Neural cell (in vitro differentiated cells): Measurements from ENCODE around the gene RAB21. TPM values are rescaled to one million over a fixed set of nuclear protein-coding genes. Genes with fewer than 3 reads are reported as not detected.

ENCODE experiments used
- H2AFZ ChIP-seq: fragments of 200-600, 300-800 bp; sonication (generic), shearing (Covaris generic); 2 replicates; pipeline ENCODE4 v1.6.0; 2014; ENCODE audit warnings: low read depth, mild to moderate bottlenecking, antibody characterized with exemption, low read length, moderate library complexity
- H3F3A ChIP-seq: fragments of 200-600 bp; shearing (Covaris generic); 2 replicates; pipeline ENCODE4 v1.6.1; 2016; ENCODE audit warnings: mild to moderate bottlenecking, moderate library complexity, mixed read lengths, antibody characterized with exemption, low read length; ENCODE audit not compliant: insufficient read depth, poor library complexity, severe bottlenecking
- H3K27ac ChIP-seq: fragments of 200-600, 300-800 bp; sonication (generic), shearing (Covaris generic); 2 replicates; pipeline ENCODE4 v1.5.1; 2014; ENCODE audit warnings: mild to moderate bottlenecking, low read length, moderate library complexity
- H3K27me3 ChIP-seq: fragments of 300-800, 200-600 bp; sonication (generic), shearing (Covaris generic); 2 replicates; pipeline ENCODE4 v1.6.0; 2014; ENCODE audit warnings: mild to moderate bottlenecking, low read depth, low read length, moderate library complexity; ENCODE audit not compliant: insufficient read depth
- H3K36me3 ChIP-seq: fragments of 300-800, 200-600 bp; sonication (generic), shearing (Covaris generic); 2 replicates; pipeline ENCODE4 v1.5.1; 2014; ENCODE audit warnings: mild to moderate bottlenecking, antibody characterized with exemption, low read length, moderate library complexity; ENCODE audit not compliant: insufficient read depth
- H3K4me2 ChIP-seq: fragments of 300-800, 200-600 bp; sonication (generic), shearing (Covaris generic); 2 replicates; pipeline ENCODE4 v1.6.0; 2014; ENCODE audit warnings: mild to moderate bottlenecking, low read length
- H3K4me3 ChIP-seq: fragments of 300-800, 200-600 bp; sonication (generic), shearing (Covaris generic); 2 replicates; pipeline ENCODE4 v1.5.1; 2014; ENCODE audit warnings: mild to moderate bottlenecking, low read length, moderate library complexity
- H3K79me2 ChIP-seq: fragments of 200-600 bp; shearing (Covaris generic); replicated peaks from 2 replicates; pipeline ENCODE4 v1.6.0; 2014; ENCODE audit warnings: mild to moderate bottlenecking, low read length, moderate library complexity; ENCODE audit not compliant: insufficient read depth
- H3K9ac ChIP-seq: fragments of 300-800, 200-600 bp; sonication (generic), shearing (Covaris generic); 2 replicates; pipeline ENCODE4 v1.6.1; 2016; ENCODE audit warnings: mild to moderate bottlenecking, low read length, mixed read lengths
- H3K9me2 ChIP-seq: fragments of 200-600 bp; shearing (Covaris generic); 2 replicates; pipeline ENCODE4 v1.6.1; 2016; ENCODE audit warnings: mild to moderate bottlenecking, low read length, mixed read lengths; ENCODE audit not compliant: insufficient read depth
- H3K9me3 ChIP-seq: fragments of 200-600, 300-800 bp; sonication (generic), shearing (Covaris generic); 2 replicates; pipeline ENCODE4 v1.6.1; 2016; ENCODE audit warnings: mild to moderate bottlenecking, mixed run types, low read length, moderate library complexity, mixed read lengths
- H4K20me1 ChIP-seq: fragments of 200-600 bp; shearing (Covaris generic); 2 replicates; pipeline ENCODE4 v1.6.1; 2016; ENCODE audit warnings: mild to moderate bottlenecking, mixed run types; ENCODE audit not compliant: insufficient read depth
- EP300 ChIP-seq: fragments of 450-650 bp; conservative IDR thresholded peaks from 2 replicates; pipeline ENCODE4 v1.6.1; 2014; ENCODE audit warnings: antibody characterized with exemption, mild to moderate bottlenecking, moderate library complexity; ENCODE audit not compliant: poor library complexity, severe bottlenecking
- EZH2 ChIP-seq: fragments of 200-600, 300-800 bp; shearing (Covaris generic), sonication (generic); IDR thresholded peaks from 2 replicates; pipeline ENCODE4 v1.6.1; 2014; ENCODE audit warnings: antibody characterized with exemption, low read length, borderline replicate concordance, mild to moderate bottlenecking; ENCODE audit not compliant: insufficient read depth, poor library complexity, severe bottlenecking
- MXI1 ChIP-seq: fragments of 450-650 bp; conservative IDR thresholded peaks from 2 replicates; pipeline ENCODE4 v1.6.1; 2014; ENCODE audit warnings: antibody characterized with exemption, mild to moderate bottlenecking; ENCODE audit not compliant: poor library complexity, severe bottlenecking
- POLR2AphosphoS5 ChIP-seq: IDR thresholded peaks from 2 replicates; pipeline ENCODE4 v1.6.1; 2012
- RAD21 ChIP-seq: fragments of 450-650 bp; conservative IDR thresholded peaks from 2 replicates; pipeline ENCODE4 v1.6.1; 2014; ENCODE audit warnings: antibody characterized with exemption, mild to moderate bottlenecking, moderate library complexity
- REST ChIP-seq: IDR thresholded peaks from 2 replicates; pipeline ENCODE4 v1.6.1; 2012; ENCODE audit warnings: borderline replicate concordance
- SMC3 ChIP-seq: fragments of 450-650 bp; conservative IDR thresholded peaks from 2 replicates; pipeline ENCODE4 v1.6.1; 2014; ENCODE audit warnings: antibody characterized with exemption, mild to moderate bottlenecking, moderate library complexity; ENCODE audit not compliant: poor library complexity
- TAF1 ChIP-seq: IDR thresholded peaks from 2 replicates; pipeline ENCODE4 v1.6.1; 2012; ENCODE audit warnings: low read depth
- polyA plus RNA-seq: library from polyadenylated mRNA; depleted of rRNA; stranded (reverse); fragments of >200 nt; gene quantifications from 2 replicates; pipeline ENCODE4 v1.2.3, GENCODE V29; 2014
- TF ChIP-seq, protein P1 (sequence below): fragments of 450-650 bp; IDR thresholded peaks from 2 replicates; pipeline ENCODE4 v1.5.1; 2014; ENCODE audit warnings: antibody characterized with exemption, mild to moderate bottlenecking, moderate library complexity; ENCODE audit not compliant: poor library complexity, severe bottlenecking

Gene RAB21
- polyA plus RNA-seq, 1 donor from 2014 or later, result 26.3 TPM

DNA sequence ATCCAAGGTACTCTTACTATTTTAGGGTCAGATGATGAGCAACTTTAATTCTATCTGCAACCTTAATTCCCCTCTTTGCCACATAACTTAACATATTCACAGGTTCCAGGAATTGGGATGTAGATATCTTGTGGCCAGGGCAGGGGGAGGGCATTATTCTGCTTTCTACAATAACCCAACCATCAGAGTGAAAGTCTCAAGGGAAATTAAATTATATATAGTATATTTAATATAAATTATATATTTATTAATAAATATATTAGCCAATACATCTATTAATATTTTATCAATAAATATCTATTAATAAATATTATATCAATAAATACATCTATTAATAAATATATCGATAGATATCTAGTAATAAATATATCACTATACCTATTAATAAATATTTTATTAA, 11.7 kb upstream of the RAB21 start:
- Histone ChIP-seq H3K27me3 (no peaks in the 10 kb centered on the region), H3K27ac (no peak overlapping the region), H3K79me2 (no peaks in the 10 kb centered on the region), H3K9me3 (no peaks in the 10 kb centered on the region), H3K9me2 (no peaks in the 10 kb centered on the region), H3K36me3 (no peaks in the 10 kb centered on the region), H3K4me2 (no peak overlapping the region), H3F3A (no peaks in the 10 kb centered on the region), H4K20me1 (no peaks in the 10 kb centered on the region), H3K4me3 (no peak overlapping the region), H2AFZ (no peak overlapping the region), H3K9ac (no peak overlapping the region)
- TF ChIP-seq REST (no peak), EP300 (no peak), POLR2AphosphoS5 (no peak), RAD21 (no peak)
- TF ChIP-seq, protein P1, sequence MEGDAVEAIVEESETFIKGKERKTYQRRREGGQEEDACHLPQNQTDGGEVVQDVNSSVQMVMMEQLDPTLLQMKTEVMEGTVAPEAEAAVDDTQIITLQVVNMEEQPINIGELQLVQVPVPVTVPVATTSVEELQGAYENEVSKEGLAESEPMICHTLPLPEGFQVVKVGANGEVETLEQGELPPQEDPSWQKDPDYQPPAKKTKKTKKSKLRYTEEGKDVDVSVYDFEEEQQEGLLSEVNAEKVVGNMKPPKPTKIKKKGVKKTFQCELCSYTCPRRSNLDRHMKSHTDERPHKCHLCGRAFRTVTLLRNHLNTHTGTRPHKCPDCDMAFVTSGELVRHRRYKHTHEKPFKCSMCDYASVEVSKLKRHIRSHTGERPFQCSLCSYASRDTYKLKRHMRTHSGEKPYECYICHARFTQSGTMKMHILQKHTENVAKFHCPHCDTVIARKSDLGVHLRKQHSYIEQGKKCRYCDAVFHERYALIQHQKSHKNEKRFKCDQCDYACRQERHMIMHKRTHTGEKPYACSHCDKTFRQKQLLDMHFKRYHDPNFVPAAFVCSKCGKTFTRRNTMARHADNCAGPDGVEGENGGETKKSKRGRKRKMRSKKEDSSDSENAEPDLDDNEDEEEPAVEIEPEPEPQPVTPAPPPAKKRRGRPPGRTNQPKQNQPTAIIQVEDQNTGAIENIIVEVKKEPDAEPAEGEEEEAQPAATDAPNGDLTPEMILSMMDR, result no peak

GRCh38 chr12:71744522-71745300, 10.0 kb upstream of the RAB21 start:
- Histone ChIP-seq H3K36me3 (no peaks in the 10 kb centered on the region), H3K27me3 (no peaks in the 10 kb centered on the region), H3K27ac (no peak overlapping the region), H4K20me1 (no peaks in the 10 kb centered on the region), H3K4me2 (no peak overlapping the region), H3K9me2 (no peaks in the 10 kb centered on the region), H3K9me3 (no peaks in the 10 kb centered on the region), H3F3A (no peaks in the 10 kb centered on the region), H3K79me2 (no peaks in the 10 kb centered on the region), H3K4me3 (no peak overlapping the region), H3K9ac (no peak overlapping the region), H2AFZ (no peak overlapping the region)
- TF ChIP-seq, protein P1, result no peak
- no peak for TF ChIP-seq MXI1
- TF ChIP-seq SMC3, result no peak
- TF ChIP-seq EP300, result no peak
- no peak for TF ChIP-seq TAF1
- no peak for TF ChIP-seq EZH2
- no peak for TF ChIP-seq RAD21
- TF ChIP-seq REST, result no peak
- no peak for TF ChIP-seq POLR2AphosphoS5
